Keratinocyte (primary cell): ENCODE data around the gene SYNPR. TPM values are rescaled to one million over a fixed set of nuclear protein-coding genes. Genes with fewer than 3 reads are reported as not detected.

Experiments used
- DNase-seq: peaks from one replicate; pipeline ENCODE4 v3.0.0-alpha.2; 2011; ENCODE audit warnings: low read depth, missing footprints, low spot score
- FAIRE-seq: peaks from 2 replicates; lab custom pipeline; 2011; peaks lifted over from hg19 to GRCh38; lab: Jason Lieb, UNC
- H2AFZ ChIP-seq: 2 replicates; pipeline ENCODE4 v1.6.0; 2012; ENCODE audit warnings: low read length, control low read depth, inconsistent platforms; ENCODE audit not compliant: control insufficient read depth
- H3K27ac ChIP-seq: 2 replicates; pipeline ENCODE4 v1.5.1; 2011; ENCODE audit warnings: low read length; ENCODE audit not compliant: control insufficient read depth, insufficient read depth
- H3K27me3 ChIP-seq: 3 replicates; pipeline ENCODE4 v1.6.0; 2011; ENCODE audit warnings: low read length; ENCODE audit not compliant: control insufficient read depth, insufficient read depth; ENCODE audit errors: extremely low read depth
- H3K36me3 ChIP-seq, 2 experiments: 2 replicates in 1 of 2; 3 replicates in 1 of 2; pipeline ENCODE4 v1.5.1; 2011; ENCODE audit warnings: low read length in 2 of 2, mild to moderate bottlenecking in 1 of 2; ENCODE audit not compliant: control insufficient read depth in 2 of 2, insufficient read depth in 2 of 2; ENCODE audit errors: extremely low read depth in 1 of 2
- H3K4me1 ChIP-seq: 3 replicates; pipeline ENCODE4 v1.5.1; 2011; ENCODE audit warnings: low read length; ENCODE audit not compliant: control insufficient read depth, insufficient read depth; ENCODE audit errors: extremely low read depth
- H3K4me2 ChIP-seq: 3 replicates; pipeline ENCODE4 v1.6.0; 2011; ENCODE audit warnings: low read depth, low read length; ENCODE audit not compliant: control insufficient read depth, insufficient read depth; ENCODE audit errors: extremely low read depth
- H3K4me3 ChIP-seq, 3 experiments: fragments of 200-600 bp in 1 of 3; sonication (generic) in 1 of 3; 2 replicates in 2 of 3; 3 replicates in 1 of 3; pipeline ENCODE4 v1.5.1; 2011 to 2016; ENCODE audit warnings: low read length in 3 of 3, mild to moderate bottlenecking in 3 of 3, control low read depth in 2 of 3, inconsistent platforms in 1 of 3, low read depth in 1 of 3, mixed read lengths in 1 of 3, mixed run types in 1 of 3, moderate library complexity in 1 of 3; ENCODE audit not compliant: control insufficient read depth in 2 of 3, insufficient read depth in 2 of 3; ENCODE audit errors: extremely low read depth in 1 of 3
- H3K79me2 ChIP-seq: 2 replicates; pipeline ENCODE4 v1.6.0; 2012; ENCODE audit warnings: low read length; ENCODE audit not compliant: control insufficient read depth, insufficient read depth
- H3K9ac ChIP-seq: 3 replicates; pipeline ENCODE4 v1.6.0; 2011; ENCODE audit warnings: low read length; ENCODE audit not compliant: control insufficient read depth, insufficient read depth; ENCODE audit errors: extremely low read depth
- H3K9me1 ChIP-seq: 3 replicates; pipeline ENCODE4 v1.6.0; 2011; ENCODE audit warnings: low read length; ENCODE audit not compliant: control insufficient read depth, insufficient read depth; ENCODE audit errors: extremely low read depth
- H3K9me3 ChIP-seq: 2 replicates; pipeline ENCODE4 v1.5.1; 2012; ENCODE audit warnings: low read depth, low read length; ENCODE audit not compliant: control insufficient read depth
- H4K20me1 ChIP-seq: 3 replicates; pipeline ENCODE4 v1.6.0; 2011; ENCODE audit warnings: low read length; ENCODE audit not compliant: control insufficient read depth, insufficient read depth; ENCODE audit errors: extremely low read depth
- EZH2 ChIP-seq: IDR thresholded peaks from one replicate; pipeline ENCODE4 v1.6.1; 2012; ENCODE audit warnings: inconsistent platforms, mild to moderate bottlenecking, low read length, moderate library complexity
- dilution Hi-C: fragments of 300-500 bp; cut with MboI; formaldehyde crosslinking; loops from one replicate; pipeline ENCODE4 v1.7.0; 2020; ENCODE audit warnings: low sequenced_read_pairs; ENCODE audit not compliant: extremely low pct_ligation_motif_present
- polyA plus RNA-seq, 5 experiments: library from polyadenylated mRNA; depleted of rRNA in 3 of 5; stranded (reverse) in 3 of 5; stranded (forward) in 1 of 5; unstranded in 1 of 5; fragments of >200 nt; gene quantifications; 1 replicate in 1 of 5; 2 replicates in 3 of 5; 3 replicates in 1 of 5; pipeline versions ENCODE4 v1.2.1 to v1.2.3, GENCODE V29; 2011 to 2012; ENCODE audit warnings: missing spikeins in 2 of 5, low read depth in 1 of 5, low replicate concordance in 1 of 5
- TF ChIP-seq, protein P1 (sequence below), 3 experiments: IDR thresholded peaks in 1 of 3; conservative IDR thresholded peaks in 1 of 3; optimal IDR thresholded peaks in 1 of 3; 2 replicates in 2 of 3; 3 replicates in 1 of 3; pipeline versions ENCODE3 to v1.5.1; 2011; ENCODE audit warnings: low read length in 3 of 3, mild to moderate bottlenecking in 3 of 3, moderate library complexity in 2 of 3, control low read depth in 1 of 3, inconsistent platforms in 1 of 3; ENCODE audit not compliant: insufficient read depth in 2 of 3; ENCODE audit errors: extremely low read depth in 1 of 3

Gene SYNPR
- polyA plus RNA-seq, 1 donor (not counting 4 experiments of a cell fraction or from before 2014, with no cell fraction given): not detected

DNA sequence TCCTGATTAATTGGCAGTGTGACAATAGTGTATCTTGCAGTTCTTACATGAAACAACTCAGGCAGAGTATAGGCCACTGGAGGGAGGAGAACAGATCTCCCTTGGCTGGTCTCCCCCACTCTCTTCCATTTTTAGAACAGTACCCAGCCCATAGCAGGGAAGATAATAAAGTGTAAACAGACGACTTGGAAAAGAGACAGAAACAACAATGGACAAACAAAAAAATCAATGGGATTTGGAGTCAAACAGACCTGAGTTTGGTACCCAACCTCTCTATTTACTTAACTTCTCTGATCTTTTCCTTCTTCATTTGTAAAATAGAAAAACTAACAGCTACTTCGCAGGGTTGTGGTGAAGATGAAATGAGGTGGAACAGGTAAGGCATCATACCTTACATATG is 315.7 kb downstream of the SYNPR start:
- no peak overlapping the region for H3K9ac ChIP-seq
- H3K79me2 ChIP-seq: no peaks in the 10 kb centered on the region
- no peak overlapping the region for H2AFZ ChIP-seq
- no peaks in the 10 kb centered on the region for H3K4me1 ChIP-seq
- no peaks in the 10 kb centered on the region for H3K9me1 ChIP-seq
- no peaks in the 10 kb centered on the region for H3K27me3 ChIP-seq
- no peak overlapping the region for H3K4me2 ChIP-seq
- H4K20me1 ChIP-seq: no peaks in the 10 kb centered on the region
- no peak overlapping the region for H3K4me3 ChIP-seq
- peaks cover 1% of the 10 kb centered on the region for H3K9me3 ChIP-seq
- no peaks in the 10 kb centered on the region for H3K36me3 ChIP-seq
- dilution Hi-C loops: no loop called here
- no peak for DNase-seq
- FAIRE-seq: no peak
- no peak for TF ChIP-seq EZH2
- TF ChIP-seq, protein P1, sequence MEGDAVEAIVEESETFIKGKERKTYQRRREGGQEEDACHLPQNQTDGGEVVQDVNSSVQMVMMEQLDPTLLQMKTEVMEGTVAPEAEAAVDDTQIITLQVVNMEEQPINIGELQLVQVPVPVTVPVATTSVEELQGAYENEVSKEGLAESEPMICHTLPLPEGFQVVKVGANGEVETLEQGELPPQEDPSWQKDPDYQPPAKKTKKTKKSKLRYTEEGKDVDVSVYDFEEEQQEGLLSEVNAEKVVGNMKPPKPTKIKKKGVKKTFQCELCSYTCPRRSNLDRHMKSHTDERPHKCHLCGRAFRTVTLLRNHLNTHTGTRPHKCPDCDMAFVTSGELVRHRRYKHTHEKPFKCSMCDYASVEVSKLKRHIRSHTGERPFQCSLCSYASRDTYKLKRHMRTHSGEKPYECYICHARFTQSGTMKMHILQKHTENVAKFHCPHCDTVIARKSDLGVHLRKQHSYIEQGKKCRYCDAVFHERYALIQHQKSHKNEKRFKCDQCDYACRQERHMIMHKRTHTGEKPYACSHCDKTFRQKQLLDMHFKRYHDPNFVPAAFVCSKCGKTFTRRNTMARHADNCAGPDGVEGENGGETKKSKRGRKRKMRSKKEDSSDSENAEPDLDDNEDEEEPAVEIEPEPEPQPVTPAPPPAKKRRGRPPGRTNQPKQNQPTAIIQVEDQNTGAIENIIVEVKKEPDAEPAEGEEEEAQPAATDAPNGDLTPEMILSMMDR (optimal IDR thresholded peaks at IDR 0.05 in 1 of 3, IDR thresholded peaks at IDR 0.05 in 1 of 3, conservative IDR thresholded peaks at IDR 0.05 in 1 of 3; ENCODE audit: extremely low read depth in 1 of 3, insufficient read depth in 2 of 3, low read length in 3 of 3): no peak
- no peak overlapping the region for H3K27ac ChIP-seq

- dilution Hi-C loops: no loop called here
- no peak for FAIRE-seq
Observed at GRCh38 chr3:63595221-63595620, 317.1 kb downstream of the SYNPR start.

More at GRCh38 chr3:63595221-63595620, 317.1 kb downstream of the SYNPR start:
- no peak overlapping the region for H3K4me3 ChIP-seq
- H3K4me2 ChIP-seq: no peak overlapping the region
- H3K9me3 ChIP-seq: no peaks in the 10 kb centered on the region
- TF ChIP-seq, protein P1 (optimal IDR thresholded peaks at IDR 0.05 in 1 of 3, IDR thresholded peaks at IDR 0.05 in 1 of 3, conservative IDR thresholded peaks at IDR 0.05 in 1 of 3; ENCODE audit: extremely low read depth in 1 of 3, insufficient read depth in 2 of 3, low read length in 3 of 3): no peak
- no peak for TF ChIP-seq EZH2
- H3K27ac ChIP-seq: no peak overlapping the region
- DNase-seq: no peak
- H3K4me1 ChIP-seq: no peaks in the 10 kb centered on the region
- H3K27me3 ChIP-seq: no peaks in the 10 kb centered on the region
- H3K9ac ChIP-seq: no peak overlapping the region
- H3K79me2 ChIP-seq: no peaks in the 10 kb centered on the region
- H3K9me1 ChIP-seq: no peaks in the 10 kb centered on the region
- H3K36me3 ChIP-seq: no peaks in the 10 kb centered on the region
- no peaks in the 10 kb centered on the region for H4K20me1 ChIP-seq
- H2AFZ ChIP-seq: no peak overlapping the region
